K562 (cell line): Measurements from ENCODE around the gene CPPED1. TPM values are rescaled to one million over a fixed set of nuclear protein-coding genes. Genes with fewer than 3 reads are reported as not detected.

Source experiments
- EGR1 ChIP-seq: fragments of 450-650 bp; conservative IDR thresholded peaks from 2 replicates; pipeline ENCODE4 v1.6.1; 2017; ENCODE audit warnings: mild to moderate bottlenecking
- GATA2 ChIP-seq: sonication (generic); formaldehyde crosslinking; IDR thresholded peaks from 2 replicates; pipeline ENCODE4 v1.4.0; 2020; ENCODE audit warnings: mild to moderate bottlenecking, missing genetic modification reagents
- MBD1 ChIP-seq: fragments of 250-450 bp; sonication (Bioruptor Pico); IDR thresholded peaks from 2 replicates; pipeline ENCODE4 v1.8.0; 2022; ENCODE audit warnings: inconsistent platforms
- MGA ChIP-seq: fragments of 450-650 bp; IDR thresholded peaks from 2 replicates; pipeline ENCODE4 v1.6.1; 2016; ENCODE audit warnings: mild to moderate bottlenecking, moderate library complexity
- SMARCE1 ChIP-seq: fragments of 450-650 bp; IDR thresholded peaks from 2 replicates; pipeline ENCODE4 v1.7.1; 2016; ENCODE audit warnings: mild to moderate bottlenecking
- TCF15 ChIP-seq: fragments of 250-450 bp; sonication (Bioruptor Pico); IDR thresholded peaks from 2 replicates; pipeline ENCODE4 v1.8.0; 2022; ENCODE audit warnings: moderate library complexity, mild to moderate bottlenecking, inconsistent platforms
- ZBED1 ChIP-seq: IDR thresholded peaks from 2 replicates; pipeline ENCODE4 v1.6.1; 2014
- ZHX1 ChIP-seq: fragments of 150-350 bp; conservative IDR thresholded peaks from 2 replicates; pipeline ENCODE4 v1.6.1; 2014; ENCODE audit warnings: low read length
- ZNF398 ChIP-seq: fragments of 250-450 bp; sonication (Bioruptor Pico); IDR thresholded peaks from 2 replicates; pipeline ENCODE4 v1.8.0; 2021; ENCODE audit warnings: moderate library complexity, mild to moderate bottlenecking, inconsistent platforms
- ZNF507 ChIP-seq: conservative IDR thresholded peaks from 2 replicates; pipeline ENCODE4 v1.6.1; 2017; ENCODE audit warnings: missing genetic modification characterization, missing compliant biosample characterization
- polyA plus RNA-seq, 8 experiments: library from polyadenylated mRNA; depleted of rRNA in 4 of 8; stranded (reverse) in 5 of 8; unstranded in 3 of 8; fragments of >200 nt; fragmentation: Nextera tagmentation in 2 of 8; fragmentation: Illumina TruSeq in 1 of 8; extraction: Ambion mirVana in 2 of 8; extraction: Trizol in 1 of 8; gene quantifications; 2 replicates each; pipeline versions ENCODE4 v1.2.1 to v1.2.3, GENCODE V29; 2011 to 2014; ENCODE audit warnings: inconsistent platforms in 1 of 8, missing spikeins in 1 of 8
- total RNA-seq, 7 experiments: library from RNA; depleted of rRNA in 6 of 7; stranded (reverse); fragments of >200 nt in 6 of 7; fragmentation: Illumina TruSeq in 2 of 7; extraction: Trizol in 2 of 7; gene quantifications; 2 replicates each; pipeline versions ENCODE4 v1.2.1 to v1.2.3, GENCODE V29; 2011 to 2021; ENCODE audit warnings: low replicate concordance in 1 of 7

The CPPED1 gene
- total and polyA plus RNA-seq, 9 of the 15 experiments (the other 6 are each of a cell fraction or from before 2014, with no cell fraction given) = 7.5 to 25.7 (median 16.9) TPM

- TF ChIP-seq MBD1 (CRISPR knock-in tag) = no peak
- TF ChIP-seq SMARCE1 = peak; percentile 90
- no peak for TF ChIP-seq ZNF398 (CRISPR knock-in tag)
- no peak for TF ChIP-seq MGA
- TF ChIP-seq ZNF507 = no peak
- peak; percentile 45 for TF ChIP-seq EGR1
- no peak for TF ChIP-seq GATA2 (CRISPR knock-in tag)
- no peak for TF ChIP-seq TCF15 (CRISPR knock-in tag)
- no peak for TF ChIP-seq ZHX1
- TF ChIP-seq ZBED1 = no peak
Measured at GRCh38 chr16:12612598-12613101, 191.0 kb downstream of the CPPED1 start (continued).
